MM.1S (cell line): ENCODE results near the gene ASPRV1.

Experiments
- EZH2 ChIP-seq: fragments of 300-600 bp; sonication (generic); optimal IDR thresholded peaks from 2 replicates; pipeline ENCODE3; 2017; ENCODE audit warnings: low read depth, mild to moderate bottlenecking, antibody characterized with exemption, low read length, mixed read lengths
- EZH2phosphoT487 ChIP-seq: fragments of 300-600 bp; sonication (generic); IDR thresholded peaks from 2 replicates; pipeline ENCODE4 v1.6.1; 2018; ENCODE audit warnings: antibody characterized with exemption, low read length
- TF ChIP-seq, protein P1 (sequence below): fragments of 300-600 bp; sonication (generic); IDR thresholded peaks from 2 replicates; pipeline ENCODE4 v1.5.1; 2016; ENCODE audit warnings: antibody characterized with exemption, low read length, mixed read lengths

GRCh38 chr2:69944756-69945155, 16.7 kb downstream of the ASPRV1 start:
- TF ChIP-seq, protein P1, sequence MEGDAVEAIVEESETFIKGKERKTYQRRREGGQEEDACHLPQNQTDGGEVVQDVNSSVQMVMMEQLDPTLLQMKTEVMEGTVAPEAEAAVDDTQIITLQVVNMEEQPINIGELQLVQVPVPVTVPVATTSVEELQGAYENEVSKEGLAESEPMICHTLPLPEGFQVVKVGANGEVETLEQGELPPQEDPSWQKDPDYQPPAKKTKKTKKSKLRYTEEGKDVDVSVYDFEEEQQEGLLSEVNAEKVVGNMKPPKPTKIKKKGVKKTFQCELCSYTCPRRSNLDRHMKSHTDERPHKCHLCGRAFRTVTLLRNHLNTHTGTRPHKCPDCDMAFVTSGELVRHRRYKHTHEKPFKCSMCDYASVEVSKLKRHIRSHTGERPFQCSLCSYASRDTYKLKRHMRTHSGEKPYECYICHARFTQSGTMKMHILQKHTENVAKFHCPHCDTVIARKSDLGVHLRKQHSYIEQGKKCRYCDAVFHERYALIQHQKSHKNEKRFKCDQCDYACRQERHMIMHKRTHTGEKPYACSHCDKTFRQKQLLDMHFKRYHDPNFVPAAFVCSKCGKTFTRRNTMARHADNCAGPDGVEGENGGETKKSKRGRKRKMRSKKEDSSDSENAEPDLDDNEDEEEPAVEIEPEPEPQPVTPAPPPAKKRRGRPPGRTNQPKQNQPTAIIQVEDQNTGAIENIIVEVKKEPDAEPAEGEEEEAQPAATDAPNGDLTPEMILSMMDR = no peak
- TF ChIP-seq EZH2phosphoT487 (no peak), EZH2 (no peak)
